Tibial nerve (tissue), 4 donors: Measurements from ENCODE around the gene CXCL16. TPM values are rescaled to one million over a fixed set of nuclear protein-coding genes. Genes with fewer than 3 reads are reported as not detected.
"Not testable (repeated sequence)": the region's sequence is repeated elsewhere in the genome, so short reads cannot be mapped to it uniquely, and the experiment has no call there.

Source experiments
- DNase-seq, 2 donors: peaks; one replicate each; pipeline ENCODE4 v3.0.0-alpha.2; 2019; ENCODE audit warnings: low spot score in 2 of 2
- H3K27ac ChIP-seq, 4 donors: fragments of 200-600 bp; sonication (generic) in 3 of 4; one replicate each; pipeline ENCODE4 v1.5.1; 2017 to 2019; ENCODE audit warnings: mild to moderate bottlenecking in 1 of 4
- H3K27me3 ChIP-seq, 2 donors: fragments of 200-600 bp; sonication (generic) in 1 of 2; one replicate each; pipeline versions ENCODE4 v1.5.1 to v1.6.0; 2017 to 2019
- H3K36me3 ChIP-seq, 3 donors: fragments of 200-600 bp; sonication (generic); one replicate each; pipeline ENCODE4 v1.5.1; 2018 to 2019
- H3K4me1 ChIP-seq, 4 donors: fragments of 200-600 bp; sonication (generic) in 3 of 4; one replicate each; pipeline ENCODE4 v1.5.1; 2017 to 2019
- H3K4me3 ChIP-seq, 4 donors: fragments of 200-600 bp; sonication (generic) in 3 of 4; one replicate each; pipeline ENCODE4 v1.5.1; 2017 to 2019; ENCODE audit warnings: mild to moderate bottlenecking in 1 of 4, moderate library complexity in 1 of 4
- H3K9me3 ChIP-seq, 4 donors: fragments of 200-600 bp; sonication (generic) in 3 of 4; one replicate each; pipeline ENCODE4 v1.5.1; 2017 to 2019
- EP300 ChIP-seq, 2 donors: sonication (generic); formaldehyde crosslinking; IDR thresholded peaks; one replicate each; pipeline ENCODE4 v1.6.1; 2017; ENCODE audit warnings: antibody characterized with exemption in 2 of 2, mild to moderate bottlenecking in 1 of 2
- POLR2A ChIP-seq, 2 donors: fragments of 450-650 bp; IDR thresholded peaks; one replicate each; pipeline ENCODE4 v1.6.1; 2017; ENCODE audit warnings: antibody characterized with exemption in 2 of 2, mild to moderate bottlenecking in 2 of 2, moderate library complexity in 2 of 2
- WGBS, 2 donors: methylation state at CpG; one replicate each; pipeline ENCODE4 v1.1.5; 2018; 5-methylcytosine and 5-hydroxymethylcytosine counted together
- total RNA-seq, 4 donors: library from RNA; depleted of rRNA; stranded (reverse); fragments of >200 nt; gene quantifications; one replicate each; pipeline ENCODE4 v1.1.0, GENCODE V29; 2016
- TF ChIP-seq, protein P1 (sequence below), 5 experiments: fragments of 200-600 bp in 3 of 5; fragments of 450-650 bp in 2 of 5; sonication (generic) in 3 of 5; IDR thresholded peaks; one replicate each; pipeline ENCODE4 v1.5.1; 2016 to 2019; ENCODE audit warnings: antibody characterized with exemption in 5 of 5, mild to moderate bottlenecking in 3 of 5, moderate library complexity in 2 of 5

The CXCL16 gene
- total RNA-seq, 4 donors from 2014 or later, result 5.7 to 27.3 (median 13.6) TPM

DNA sequence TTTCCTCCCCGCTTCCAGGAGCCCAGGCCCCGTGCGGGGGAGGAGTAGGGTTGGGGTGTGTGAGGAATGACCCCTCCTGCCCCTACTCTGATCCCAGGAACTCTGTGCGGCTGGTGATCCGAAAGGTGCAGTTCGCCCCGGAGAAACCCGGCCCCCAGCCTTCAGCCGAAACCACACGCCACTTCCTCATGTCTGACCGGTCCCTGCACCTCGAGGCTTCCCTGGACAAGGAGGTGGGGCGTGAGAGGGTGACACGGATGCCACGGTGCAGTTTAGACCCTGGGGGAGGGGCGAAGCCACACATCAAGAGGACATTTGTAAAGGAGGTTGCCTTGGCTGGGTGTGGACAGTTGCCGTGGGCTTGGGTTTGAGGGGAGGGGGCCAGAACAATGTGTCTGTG, 21.9 kb downstream of the CXCL16 start:
- TF ChIP-seq POLR2A (IDR thresholded peaks at IDR 0.05) (no peak), EP300 (IDR thresholded peaks at IDR 0.05) (no peak)
- TF ChIP-seq, protein P1, sequence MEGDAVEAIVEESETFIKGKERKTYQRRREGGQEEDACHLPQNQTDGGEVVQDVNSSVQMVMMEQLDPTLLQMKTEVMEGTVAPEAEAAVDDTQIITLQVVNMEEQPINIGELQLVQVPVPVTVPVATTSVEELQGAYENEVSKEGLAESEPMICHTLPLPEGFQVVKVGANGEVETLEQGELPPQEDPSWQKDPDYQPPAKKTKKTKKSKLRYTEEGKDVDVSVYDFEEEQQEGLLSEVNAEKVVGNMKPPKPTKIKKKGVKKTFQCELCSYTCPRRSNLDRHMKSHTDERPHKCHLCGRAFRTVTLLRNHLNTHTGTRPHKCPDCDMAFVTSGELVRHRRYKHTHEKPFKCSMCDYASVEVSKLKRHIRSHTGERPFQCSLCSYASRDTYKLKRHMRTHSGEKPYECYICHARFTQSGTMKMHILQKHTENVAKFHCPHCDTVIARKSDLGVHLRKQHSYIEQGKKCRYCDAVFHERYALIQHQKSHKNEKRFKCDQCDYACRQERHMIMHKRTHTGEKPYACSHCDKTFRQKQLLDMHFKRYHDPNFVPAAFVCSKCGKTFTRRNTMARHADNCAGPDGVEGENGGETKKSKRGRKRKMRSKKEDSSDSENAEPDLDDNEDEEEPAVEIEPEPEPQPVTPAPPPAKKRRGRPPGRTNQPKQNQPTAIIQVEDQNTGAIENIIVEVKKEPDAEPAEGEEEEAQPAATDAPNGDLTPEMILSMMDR (IDR thresholded peaks at IDR 0.05), result no peak
- H3K4me1 ChIP-seq, result peaks cover 0 to 6% (median 0%) of the 10 kb centered on the region in 4 donors
- WGBS, 2 donors, result 86 to 87% methylated on average over 17 of the region's 17 CpGs
- H3K4me3 ChIP-seq, result no peak overlapping the region
- H3K27me3 ChIP-seq, result no peaks in the 10 kb centered on the region
- no peak for DNase-seq
- H3K27ac ChIP-seq, result no peak overlapping the region
- H3K9me3 ChIP-seq, result no peaks in the 10 kb centered on the region
- peaks cover 0 to 58% (median 10%) of the 10 kb centered on the region in 3 donors for H3K36me3 ChIP-seq

DNA sequence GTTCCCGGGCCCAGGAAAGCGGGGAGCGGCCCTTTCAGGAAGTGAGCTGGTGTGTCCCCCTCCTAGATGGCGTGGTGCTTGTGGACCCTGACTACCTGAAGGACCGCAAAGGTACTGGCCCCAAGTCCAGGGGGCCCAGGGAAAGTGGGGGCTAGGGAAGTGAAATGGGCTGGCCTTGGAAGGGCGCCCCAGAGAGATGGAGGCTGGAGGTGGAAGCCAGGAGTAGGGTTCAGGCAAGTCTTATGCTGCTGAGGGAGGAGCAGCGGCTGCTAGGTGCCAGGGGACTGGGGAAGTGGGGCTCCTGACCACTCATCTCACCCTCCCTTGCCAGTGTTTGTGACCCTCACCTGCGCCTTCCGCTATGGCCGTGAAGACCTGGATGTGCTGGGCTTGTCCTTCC, 23.6 kb downstream of the CXCL16 start:
- no peaks in the 10 kb centered on the region for H3K27me3 ChIP-seq
- 92 to 97% methylated on average over 10 of the region's 10 CpGs for WGBS, 2 donors
- TF ChIP-seq, protein P1 (IDR thresholded peaks at IDR 0.05), result no peak
- TF ChIP-seq POLR2A (IDR thresholded peaks at IDR 0.05), result no peak
- TF ChIP-seq EP300 (IDR thresholded peaks at IDR 0.05), result no peak
- DNase-seq, result no peak
- H3K36me3 ChIP-seq, result peaks cover 0 to 56% (median 10%) of the 10 kb centered on the region in 3 donors
- peaks cover 0 to 15% (median 8%) of the 10 kb centered on the region in 4 donors for H3K4me1 ChIP-seq
- H3K9me3 ChIP-seq, result no peaks in the 10 kb centered on the region
- no peak overlapping the region for H3K27ac ChIP-seq
- no peak overlapping the region for H3K4me3 ChIP-seq

DNA sequence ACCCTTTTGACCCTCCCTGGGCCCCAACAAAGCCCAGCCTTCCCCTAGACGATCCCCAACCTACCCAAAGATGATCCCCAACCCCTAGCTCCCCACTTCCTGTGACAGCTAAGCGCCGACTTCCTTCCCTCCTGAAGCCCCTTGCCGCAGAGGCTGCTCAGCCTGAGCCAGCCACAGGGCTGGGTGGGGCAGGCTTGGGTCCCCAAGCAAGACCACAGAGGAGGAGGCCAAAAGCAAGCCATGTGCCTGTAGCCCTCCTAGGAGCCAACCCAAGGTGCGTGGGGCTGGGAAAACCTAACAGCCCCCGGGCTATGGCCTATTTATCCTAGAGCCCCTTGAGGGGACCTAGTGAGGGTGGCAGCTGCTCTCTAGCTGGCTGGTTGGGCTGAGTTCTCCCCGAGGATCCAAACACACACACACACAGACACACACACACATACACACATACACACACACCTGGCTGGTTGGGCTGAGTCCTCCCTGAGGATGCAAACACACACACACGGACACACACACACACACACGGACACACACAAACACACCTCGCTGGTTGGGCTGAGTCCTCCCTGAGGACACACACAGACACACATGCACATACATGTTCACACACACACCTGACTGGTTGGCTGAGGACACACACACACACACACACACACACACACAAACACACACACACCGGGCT, 24.5 kb downstream of the CXCL16 start:
- TF ChIP-seq, protein P1 (IDR thresholded peaks at IDR 0.05), result no peak
- no peak for TF ChIP-seq EP300 (IDR thresholded peaks at IDR 0.05)
- Histone ChIP-seq H3K27me3 (no peaks in the 10 kb centered on the region), H3K36me3 (peaks cover 0 to 47% (median 10%) of the 10 kb centered on the region in 3 donors), H3K4me3 (peak overlapping the region in 1 of 4 donors; percentile 12), H3K27ac (peak overlapping the region in 2 of 4 donors; percentile 8 to 40), H3K4me1 (peaks cover 0 to 18% (median 10%) of the 10 kb centered on the region in 4 donors), H3K9me3 (no peaks in the 10 kb centered on the region)
- no peak for DNase-seq
- WGBS, 2 donors, result 57 to 61% methylated on average over 6 to 11 of the region's 11 CpGs

DNA sequence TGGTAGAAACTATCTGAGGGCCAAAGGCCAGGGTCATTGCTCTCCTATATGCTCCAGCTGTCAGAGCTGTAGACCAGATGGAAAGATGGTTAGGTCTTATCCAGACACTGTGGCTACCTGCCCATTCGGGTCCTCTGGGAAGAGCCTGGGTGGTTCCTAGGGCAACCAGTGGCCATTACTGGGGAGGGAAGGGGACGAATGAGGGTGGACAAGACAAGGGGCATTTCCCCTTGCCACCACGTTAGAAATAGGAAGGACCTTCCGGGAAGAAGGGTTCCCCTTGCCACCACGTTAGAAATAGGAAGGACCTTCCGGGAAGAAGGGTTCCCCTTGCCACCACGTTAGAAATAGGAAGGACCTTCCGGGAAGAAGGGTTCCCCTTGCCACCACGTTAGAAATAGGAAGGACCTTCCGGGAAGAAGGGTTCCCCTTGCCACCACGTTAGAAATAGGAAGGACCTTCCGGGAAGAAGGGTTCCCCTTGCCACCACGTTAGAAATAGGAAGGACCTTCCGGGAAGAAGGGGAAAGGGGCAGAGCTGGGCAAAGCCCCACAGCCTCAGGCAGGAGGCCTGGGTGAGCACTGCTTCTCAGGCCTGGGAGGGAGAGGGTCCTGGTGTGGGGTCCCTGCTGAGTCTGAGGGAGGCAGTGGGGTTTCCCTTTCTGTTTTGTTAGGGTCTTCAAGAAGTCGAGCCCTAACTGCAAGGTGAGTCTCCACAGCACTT, 25.2 kb downstream of the CXCL16 start:
- DNase-seq, H3K9me3 ChIP-seq, H3K27me3 ChIP-seq: not testable (repeated sequence)
- H3K4me3 ChIP-seq, result peak overlapping the region in 1 of 4 donors; percentile 12
- H3K4me1 ChIP-seq, result peaks cover 0 to 18% (median 10%) of the 10 kb centered on the region in 4 donors
- H3K36me3 ChIP-seq, result peaks cover 0 to 40% (median 5%) of the 10 kb centered on the region in 3 donors
- WGBS, 2 donors, result 66 to 68% methylated on average over 11 of the region's 15 CpGs
- H3K27ac ChIP-seq, result peak overlapping the region in 2 of 4 donors; percentile 8 to 40

DNA sequence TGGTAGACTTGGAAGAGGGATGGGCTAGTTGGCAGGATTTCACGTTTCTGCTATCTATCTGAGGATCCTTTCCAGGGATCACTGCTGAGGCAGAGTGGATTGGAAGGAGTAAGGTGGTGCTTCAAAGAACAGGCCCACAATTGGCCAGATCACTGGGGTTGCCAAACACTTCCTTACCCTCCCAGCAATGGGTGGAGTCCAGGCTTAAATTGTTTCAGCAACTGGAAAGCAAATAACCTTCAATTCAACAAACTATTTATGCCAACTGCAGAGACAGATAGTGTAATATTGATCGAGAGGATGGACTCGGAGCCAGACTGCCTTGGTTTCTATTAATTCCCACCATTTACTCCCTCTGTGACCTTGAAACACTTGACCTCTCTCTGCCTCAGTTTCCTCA, 27.2 kb downstream of the CXCL16 start:
- Histone ChIP-seq H3K27me3 (no peaks in the 10 kb centered on the region), H3K4me3 (peak overlapping the region in 2 of 4 donors; percentile 1 to 73), H3K36me3 (peaks cover 0 to 21% (median 1%) of the 10 kb centered on the region in 3 donors), H3K27ac (peak overlapping the region in 2 of 4 donors; percentile 2 to 78), H3K9me3 (no peaks in the 10 kb centered on the region), H3K4me1 (peaks cover 0 to 18% (median 10%) of the 10 kb centered on the region in 4 donors)
- no peak for TF ChIP-seq EP300 (IDR thresholded peaks at IDR 0.05)
- TF ChIP-seq, protein P1 (IDR thresholded peaks at IDR 0.05), result no peak
- 78 to 83% methylated on average over 3 of the region's 3 CpGs for WGBS, 2 donors
- DNase-seq, result no peak
